ENCODE results near the gene IL17B.

Gene IL17B

DNA sequence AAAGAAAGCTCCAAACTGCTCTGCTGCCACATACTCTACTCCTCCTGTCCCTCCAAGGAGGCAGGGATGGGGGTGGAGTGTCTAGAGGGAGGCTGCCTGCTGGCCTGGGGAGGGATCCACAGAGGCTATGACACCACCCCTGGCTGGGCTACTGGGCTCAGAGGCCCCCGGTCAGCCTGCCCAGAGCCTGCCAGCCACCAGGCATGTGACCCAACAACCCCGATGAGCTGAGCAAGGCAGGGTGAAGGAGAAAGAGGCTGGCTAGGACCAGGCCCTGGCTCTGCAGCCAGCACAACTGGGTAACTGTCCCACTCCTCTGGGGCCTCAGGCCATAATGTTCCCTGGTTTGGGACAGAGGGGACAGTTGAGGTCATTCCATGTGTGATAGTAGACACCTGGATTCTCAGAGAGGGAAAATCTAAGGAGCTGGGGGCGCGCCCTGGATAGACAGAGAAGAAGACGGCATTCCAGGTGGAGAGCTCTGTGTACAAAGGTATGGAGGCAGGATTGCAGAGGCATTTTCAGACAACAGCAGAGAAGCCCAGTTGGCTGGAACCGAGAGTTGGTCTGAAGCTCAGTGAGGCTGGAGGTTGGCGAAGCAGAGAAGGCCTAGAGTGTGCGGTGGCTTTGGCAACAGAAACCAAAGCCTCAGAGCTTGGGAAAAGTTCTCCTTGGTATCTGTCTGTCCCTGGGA is 33.8 kb upstream of the IL17B start:
- no peak for TF ChIP-seq CTCF (IDR thresholded peaks at IDR 0.05; ENCODE audit: low read depth, low read length)
- Histone ChIP-seq H3K4me1 (peaks cover 41% of the 10 kb centered on the region), H3K9me3 (no peaks in the 10 kb centered on the region), H3K27me3 (no peaks in the 10 kb centered on the region), H3K4me3 (ENCODE audit: low read depth, low read length) (no peak overlapping the region), H3K36me3 (no peaks in the 10 kb centered on the region)
- DNase-seq = no peak

- DNase-seq = no peak
- no peak for TF ChIP-seq CTCF (IDR thresholded peaks at IDR 0.05; ENCODE audit: low read depth, low read length)
- Histone ChIP-seq H3K27me3 (no peaks in the 10 kb centered on the region), H3K9me3 (no peaks in the 10 kb centered on the region), H3K4me3 (ENCODE audit: low read depth, low read length) (no peak overlapping the region), H3K4me1 (peaks cover 31% of the 10 kb centered on the region), H3K36me3 (no peaks in the 10 kb centered on the region)
Observed at GRCh38 chr5:149411738-149412519, 32.8 kb upstream of the IL17B start.

DNA sequence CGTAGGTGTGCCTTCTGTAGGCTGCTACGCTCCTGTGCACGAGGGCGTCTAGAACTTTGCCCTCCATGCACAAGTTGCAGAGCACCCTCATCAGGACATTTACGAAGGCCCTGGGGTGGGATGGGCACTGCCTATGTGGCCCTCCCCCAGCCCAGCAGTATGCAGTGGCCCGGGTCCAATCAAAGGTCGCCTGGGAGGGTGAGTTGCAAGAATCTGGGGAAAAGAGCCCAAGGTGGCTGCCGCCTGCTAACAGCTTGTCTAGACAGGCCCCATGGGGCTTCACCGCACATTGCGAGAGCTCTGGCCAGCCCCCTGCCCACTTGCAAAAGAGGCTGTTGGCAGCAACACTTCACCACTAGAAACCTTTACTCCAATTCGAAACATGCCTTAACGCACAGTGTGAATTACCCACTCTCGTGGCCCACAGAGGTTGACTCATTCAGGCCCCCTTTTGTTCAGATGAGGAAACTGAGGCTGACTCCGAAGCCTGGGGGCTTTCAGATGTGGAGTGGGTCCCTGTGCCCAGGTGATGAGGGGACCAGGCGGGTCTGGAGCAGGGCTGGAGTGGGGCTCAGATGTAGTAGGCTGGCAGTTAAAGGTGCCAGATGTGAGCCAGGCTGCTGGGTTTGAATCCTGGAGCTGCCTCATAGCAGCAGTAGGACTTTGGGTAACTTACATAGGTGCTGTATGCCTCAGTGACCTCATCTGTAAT is 31.8 kb upstream of the IL17B start:
- H3K9me3 ChIP-seq = no peaks in the 10 kb centered on the region
- no peak overlapping the region for H3K4me3 ChIP-seq (ENCODE audit: low read depth, low read length)
- H3K36me3 ChIP-seq = no peaks in the 10 kb centered on the region
- TF ChIP-seq CTCF (IDR thresholded peaks at IDR 0.05; ENCODE audit: low read depth, low read length) = no peak
- no peak for DNase-seq
- peaks cover 32% of the 10 kb centered on the region for H3K4me1 ChIP-seq
- H3K27me3 ChIP-seq = no peaks in the 10 kb centered on the region

DNA sequence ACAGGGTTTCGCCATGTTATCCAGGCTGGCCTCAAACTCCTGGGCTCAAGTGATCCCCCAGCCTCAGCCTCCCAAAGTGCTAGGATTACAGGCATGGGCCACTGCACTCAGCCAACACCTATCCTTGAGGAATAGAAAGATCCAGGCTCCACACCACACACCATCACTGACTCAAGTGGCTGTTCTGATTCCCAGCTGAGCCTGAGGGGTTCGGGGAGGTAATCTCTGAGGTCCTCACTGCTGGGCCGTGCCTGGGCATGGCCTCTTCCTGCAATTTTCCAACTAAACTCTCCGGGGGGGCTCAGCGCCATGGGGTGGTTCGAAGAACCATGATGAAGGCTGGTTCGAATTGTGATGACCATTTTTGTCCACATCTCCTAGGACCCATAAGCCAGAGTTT is 31.0 kb upstream of the IL17B start:
- no peaks in the 10 kb centered on the region for H3K9me3 ChIP-seq
- no peaks in the 10 kb centered on the region for H3K27me3 ChIP-seq
- H3K4me3 ChIP-seq (ENCODE audit: low read depth, low read length) = no peak overlapping the region
- H3K36me3 ChIP-seq = no peaks in the 10 kb centered on the region
- no peak for DNase-seq
- H3K4me1 ChIP-seq = peaks cover 27% of the 10 kb centered on the region
- TF ChIP-seq CTCF (IDR thresholded peaks at IDR 0.05; ENCODE audit: low read depth, low read length) = no peak

GRCh38 chr5:149409268-149409948 is 30.3 kb upstream of the IL17B start:
- Histone ChIP-seq H3K4me3 (ENCODE audit: low read depth, low read length) (no peak overlapping the region), H3K36me3 (no peaks in the 10 kb centered on the region), H3K9me3 (no peaks in the 10 kb centered on the region), H3K4me1 (peaks cover 21% of the 10 kb centered on the region), H3K27me3 (no peaks in the 10 kb centered on the region)
- TF ChIP-seq CTCF (IDR thresholded peaks at IDR 0.05; ENCODE audit: low read depth, low read length) = no peak
- no peak for DNase-seq

Data from BE2C (cell line).